Panc1 (cell line): ENCODE results near the gene CYFIP2.

Source experiments
- CTCF ChIP-seq: fragments of 450-650 bp; IDR thresholded peaks from 2 replicates; pipeline ENCODE4 v1.5.1; 2017; ENCODE audit warnings: mild to moderate bottlenecking
- TCF7L2 ChIP-seq: IDR thresholded peaks from 2 replicates; pipeline ENCODE4 v1.6.1; 2011; ENCODE audit warnings: mild to moderate bottlenecking, low read depth, low read length, inconsistent platforms

GRCh38 chr5:157345485-157345884 is 79.6 kb downstream of the CYFIP2 start:
- no peak for TF ChIP-seq TCF7L2
- no peak for TF ChIP-seq CTCF
